Activated T-cell treated with anti-CD3 and anti-CD28 coated beads, Interleukin-2, amount 50 U/mL, for 72 hours (primary cell): ENCODE measurements around the gene RASGEF1B. TPM values are rescaled to one million over a fixed set of nuclear protein-coding genes. Genes with fewer than 3 reads are reported as not detected.
"Not testable (repeated sequence)": the region's sequence is repeated elsewhere in the genome, so short reads cannot be mapped to it uniquely, and the experiment has no call there.

Source experiments
- ATAC-seq, 2 donors: fragments of 150-1000 bp; cut with Tn5 transposase; replicated peaks in 1 of 2; 2 replicates each; pipeline ENCODE4 v1.10.0; 2021; ENCODE audit warnings: moderate library complexity in 2 of 2, mild to moderate bottlenecking in 1 of 2
- DNase-seq, 2 donors: peaks; one replicate each; pipeline ENCODE4 v3.0.0; 2021 to 2022; ENCODE audit warnings: mixed read lengths in 1 of 2
- H3K27ac Mint-ChIP-seq: one replicate; pipeline ENCODE4 v1.8.0; 2022; ENCODE audit warnings: mild to moderate bottlenecking, moderate library complexity, mixed read lengths
- H3K27me3 Mint-ChIP-seq: one replicate; pipeline ENCODE4 v1.8.0; 2022; ENCODE audit warnings: low read depth, mixed read lengths
- H3K36me3 Mint-ChIP-seq, 2 donors: one replicate each; pipeline ENCODE4 v1.8.0; 2022; ENCODE audit warnings: mixed read lengths in 2 of 2, mild to moderate bottlenecking in 1 of 2; ENCODE audit not compliant: insufficient read depth in 2 of 2
- H3K4me1 Mint-ChIP-seq: one replicate; pipeline ENCODE4 v1.8.0; 2022; ENCODE audit warnings: low read depth, mixed read lengths
- H3K4me3 Mint-ChIP-seq, 2 donors: one replicate each; pipeline ENCODE4 v1.8.0; 2022; ENCODE audit warnings: mild to moderate bottlenecking in 2 of 2, mixed read lengths in 2 of 2, moderate library complexity in 2 of 2
- H3K9me3 Mint-ChIP-seq, 2 donors: one replicate each; pipeline ENCODE4 v1.8.0; 2022; ENCODE audit warnings: mixed read lengths in 2 of 2
- total RNA-seq, 2 donors: library from RNA; stranded (reverse); gene quantifications; one replicate each; pipeline ENCODE4 v1.2.3, GENCODE V29; 2022

RASGEF1B gene
- total RNA-seq, 2 donors from 2014 or later = 7.3 to 8.6 TPM

GRCh38 chr4:81490403-81491160 is 18.9 kb upstream of the RASGEF1B start:
- Mint-ChIP-seq H3K27ac (no peak overlapping the region), H3K27me3 (no peaks in the 10 kb centered on the region), H3K4me1 (peaks cover 61% of the 10 kb centered on the region), H3K36me3 (peaks cover 8 to 16% of the 10 kb centered on the region in 2 donors), H3K4me3 (no peak overlapping the region), H3K9me3 (peaks cover 7 to 12% of the 10 kb centered on the region in 2 donors)
- ATAC-seq = no peak
- no peak for DNase-seq

- Mint-ChIP-seq H3K27me3 (no peaks in the 10 kb centered on the region), H3K9me3 (peaks cover 2 to 7% of the 10 kb centered on the region in 2 donors), H3K4me1 (peaks cover 22% of the 10 kb centered on the region), H3K27ac (no peak overlapping the region), H3K4me3 (no peak overlapping the region), H3K36me3 (peaks cover 4 to 8% of the 10 kb centered on the region in 2 donors)
- DNase-seq (no peak), ATAC-seq (no peak)
These were observed 14.8 kb upstream of the RASGEF1B start for GRCh38 chr4:81486502-81486901.

- Mint-ChIP-seq H3K9me3 (peaks cover 2 to 3% of the 10 kb centered on the region in 2 donors), H3K4me1 (peaks cover 13% of the 10 kb centered on the region), H3K36me3 (peaks cover 2 to 5% of the 10 kb centered on the region in 2 donors), H3K4me3 (no peak overlapping the region), H3K27me3 (no peaks in the 10 kb centered on the region), H3K27ac (no peak overlapping the region)
- DNase-seq = no peak
- no peak for ATAC-seq
These were observed 13.7 kb upstream of the RASGEF1B start for GRCh38 chr4:81485310-81485980.

GRCh38 chr4:81482326-81482725 is 10.6 kb upstream of the RASGEF1B start:
- Mint-ChIP-seq H3K9me3 (no peaks in the 10 kb centered on the region), H3K27ac (no peak overlapping the region), H3K4me1 (no peaks in the 10 kb centered on the region), H3K4me3 (no peak overlapping the region), H3K36me3 (no peaks in the 10 kb centered on the region), H3K27me3 (no peaks in the 10 kb centered on the region)
- ATAC-seq (no peak), DNase-seq (no peak)

- ATAC-seq (no peak), DNase-seq (no peak)
- Mint-ChIP-seq H3K4me3 (no peak overlapping the region), H3K4me1 (no peaks in the 10 kb centered on the region), H3K27me3 (no peaks in the 10 kb centered on the region), H3K36me3 (no peaks in the 10 kb centered on the region), H3K9me3 (no peaks in the 10 kb centered on the region), H3K27ac (no peak overlapping the region)
These were observed 9.4 kb upstream of the RASGEF1B start for GRCh38 chr4:81481151-81481550.

- not testable (repeated sequence) for H3K27me3 Mint-ChIP-seq, H3K4me3 Mint-ChIP-seq, DNase-seq, H3K4me1 Mint-ChIP-seq, H3K9me3 Mint-ChIP-seq, H3K27ac Mint-ChIP-seq, ATAC-seq, H3K36me3 Mint-ChIP-seq
These were observed 7.9 kb upstream of the RASGEF1B start for GRCh38 chr4:81479573-81479972.

GRCh38 chr4:81473331-81474265 is 1.9 kb upstream of the RASGEF1B start:
- peaks cover 39% of the 10 kb centered on the region for H3K4me1 Mint-ChIP-seq
- not testable (repeated sequence) for H3K9me3 Mint-ChIP-seq, H3K27me3 Mint-ChIP-seq, DNase-seq, H3K36me3 Mint-ChIP-seq, ATAC-seq, H3K27ac Mint-ChIP-seq
- H3K4me3 Mint-ChIP-seq = peak overlapping the region; percentile 51 to 88

GRCh38 chr4:81472281-81473182 is 825 bp upstream of the RASGEF1B start:
- DNase-seq (peak in 1 of 2 donors; percentile 44), ATAC-seq (peak; percentile 52 to 54)
- H3K27me3 Mint-ChIP-seq = no peaks in the 10 kb centered on the region
- peaks cover 43% of the 10 kb centered on the region for H3K4me1 Mint-ChIP-seq
- H3K27ac Mint-ChIP-seq = peak overlapping the region; percentile 77
- no peaks in the 10 kb centered on the region for H3K9me3 Mint-ChIP-seq
- peak overlapping the region; percentile 88 to 89 for H3K4me3 Mint-ChIP-seq
- peaks cover 0 to 1% of the 10 kb centered on the region in 2 donors for H3K36me3 Mint-ChIP-seq

- Mint-ChIP-seq H3K27ac (peak overlapping the region; percentile 1), H3K36me3 (peaks cover 0 to 1% of the 10 kb centered on the region in 2 donors), H3K4me3 (peak overlapping the region; percentile 88 to 89), H3K9me3 (no peaks in the 10 kb centered on the region), H3K4me1 (peaks cover 56% of the 10 kb centered on the region), H3K27me3 (no peaks in the 10 kb centered on the region)
- no peak for DNase-seq
- ATAC-seq = no peak
These were observed 464 bp downstream of the RASGEF1B start for GRCh38 chr4:81471298-81471587.

- peak overlapping the region; percentile 1 for H3K27ac Mint-ChIP-seq
- peaks cover 56% of the 10 kb centered on the region for H3K4me1 Mint-ChIP-seq
- peaks cover 0 to 1% of the 10 kb centered on the region in 2 donors for H3K36me3 Mint-ChIP-seq
- ATAC-seq (peak; percentile 5 to 8), DNase-seq (peak; percentile 39 to 47)
- peak overlapping the region; percentile 88 to 89 for H3K4me3 Mint-ChIP-seq
- no peaks in the 10 kb centered on the region for H3K27me3 Mint-ChIP-seq
- H3K9me3 Mint-ChIP-seq = no peaks in the 10 kb centered on the region
These were observed 1.0 kb downstream of the RASGEF1B start for GRCh38 chr4:81470456-81471297.

GRCh38 chr4:81469781-81470455 is 1.8 kb downstream of the RASGEF1B start:
- Mint-ChIP-seq H3K27me3 (no peaks in the 10 kb centered on the region), H3K27ac (no peak overlapping the region), H3K36me3 (peaks cover 0 to 1% of the 10 kb centered on the region in 2 donors), H3K4me3 (peak overlapping the region; percentile 88 to 89), H3K4me1 (peaks cover 56% of the 10 kb centered on the region), H3K9me3 (no peaks in the 10 kb centered on the region)
- ATAC-seq (no peak), DNase-seq (no peak)
